Measurements from ENCODE around the gene KIAA0513. TPM values are rescaled to one million over a fixed set of nuclear protein-coding genes. Genes with fewer than 3 reads are reported as not detected.

Gene KIAA0513
- total and polyA plus RNA-seq, 2 of the 13 experiments (the other 11 are each of a cell fraction or from before 2014, with no cell fraction given): 1.8 TPM

GRCh38 chr16:84985079-84986065 lies 42.2 kb upstream of the KIAA0513 start:
- no peak overlapping the region for H3K4me3 ChIP-seq (replicated peaks in 1 of 3; ENCODE audit: insufficient read depth in 1 of 3, low read depth in 2 of 3, low read length in 3 of 3)
- no peak for FAIRE-seq
- H3K9me3 ChIP-seq (ENCODE audit: low read length): no peaks in the 10 kb centered on the region
- no peaks in the 10 kb centered on the region for H3K27me3 ChIP-seq (ENCODE audit: control insufficient read depth in 1 of 2, insufficient read depth in 2 of 2, low read length in 2 of 2)
- 95% methylated on average over 15 of the region's 15 CpGs for WGBS (ENCODE audit: low lambda C conversion rate)
- peaks cover 24% of the 10 kb centered on the region for H3K4me1 ChIP-seq (ENCODE audit: insufficient read depth, low read length)
- intact Hi-C loops (cut with micrococcal nuclease; ENCODE audit: unreplicated experiment) (no loop called here), in situ Hi-C loops (cut with HindIII; ENCODE audit: extremely low pct_ligation_motif_present, low pct_unique_long_range_greater_than_20kb) (no loop called here)
- ChIA-PET CTCF (ENCODE audit: low intra/inter-chr PET ratio, low total read pairs) (no interaction called here), POLR2A (interaction anchor here (1.3 kb wide), 1 partner anchor 9 kb away, joined by 7 read pairs; no protein-coding TSS in a partner anchor)
- no peak for DNase-seq (ENCODE audit: low spot score)
- no peak overlapping the region for H3K9ac ChIP-seq (ENCODE audit: insufficient read depth, low read depth, low read length)
- ATAC-seq: no peak
- BruUV-seq (replicated peaks): no TSS peak
- no peak overlapping the region for H2AFZ ChIP-seq (ENCODE audit: low read length)
- no peak overlapping the region for H3K4me2 ChIP-seq (ENCODE audit: low read depth, low read length)
- H3K79me2 ChIP-seq (ENCODE audit: insufficient read depth, low read length): peaks cover 13% of the 10 kb centered on the region
- H3K36me3 ChIP-seq (replicated peaks in 1 of 2; ENCODE audit: control insufficient read depth in 1 of 2, insufficient read depth in 2 of 2, low read length in 2 of 2): peaks cover 44 to 87% of the 10 kb centered on the region in 2 experiments
- no peak overlapping the region for H3K27ac ChIP-seq (ENCODE audit: extremely low read length, insufficient read depth, low read length)
- peaks cover 12% of the 10 kb centered on the region for H4K20me1 ChIP-seq (ENCODE audit: insufficient read depth, low read length)
- TF ChIP-seq GLI4 (CRISPR knock-in tag; IDR thresholded peaks at IDR 0.05; ENCODE audit: borderline replicate concordance): no peak
- TF ChIP-seq U2AF1 (optimal IDR thresholded peaks at IDR 0.05; ENCODE audit: low read depth, low read length): no peak
- peak; percentile 43 for TF ChIP-seq RBM22 (optimal IDR thresholded peaks at IDR 0.05; ENCODE audit: low read length)
- TF ChIP-seq ZNF777 (CRISPR knock-in tag; IDR thresholded peaks at IDR 0.05): no peak
- no peak for TF ChIP-seq ZNF547 (CRISPR knock-in tag; IDR thresholded peaks at IDR 0.05)
- TF ChIP-seq ZNF484 (CRISPR knock-in tag; IDR thresholded peaks at IDR 0.05; ENCODE audit: borderline replicate concordance, low read depth): no peak
- TF ChIP-seq ZKSCAN5 (CRISPR knock-in tag; IDR thresholded peaks at IDR 0.05): no peak
- no peak for TF ChIP-seq ARHGAP35 (CRISPR knock-in tag; IDR thresholded peaks at IDR 0.05; ENCODE audit: borderline replicate concordance)
- TF ChIP-seq ZNF605 (CRISPR knock-in tag; IDR thresholded peaks at IDR 0.05): no peak
- no peak for TF ChIP-seq ZFP36L1 (CRISPR knock-in tag; IDR thresholded peaks at IDR 0.05)
- TF ChIP-seq MATR3 (CRISPR knock-in tag; IDR thresholded peaks at IDR 0.05): no peak
- TF ChIP-seq, protein P1, sequence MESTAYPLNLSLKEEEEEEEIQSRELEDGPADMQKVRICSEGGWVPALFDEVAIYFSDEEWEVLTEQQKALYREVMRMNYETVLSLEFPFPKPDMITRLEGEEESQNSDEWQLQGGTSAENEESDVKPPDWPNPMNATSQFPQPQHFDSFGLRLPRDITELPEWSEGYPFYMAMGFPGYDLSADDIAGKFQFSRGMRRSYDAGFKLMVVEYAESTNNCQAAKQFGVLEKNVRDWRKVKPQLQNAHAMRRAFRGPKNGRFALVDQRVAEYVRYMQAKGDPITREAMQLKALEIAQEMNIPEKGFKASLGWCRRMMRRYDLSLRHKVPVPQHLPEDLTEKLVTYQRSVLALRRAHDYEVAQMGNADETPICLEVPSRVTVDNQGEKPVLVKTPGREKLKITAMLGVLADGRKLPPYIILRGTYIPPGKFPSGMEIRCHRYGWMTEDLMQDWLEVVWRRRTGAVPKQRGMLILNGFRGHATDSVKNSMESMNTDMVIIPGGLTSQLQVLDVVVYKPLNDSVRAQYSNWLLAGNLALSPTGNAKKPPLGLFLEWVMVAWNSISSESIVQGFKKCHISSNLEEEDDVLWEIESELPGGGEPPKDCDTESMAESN (CRISPR knock-in tag; conservative IDR thresholded peaks at IDR 0.05): no peak
- no peak for TF ChIP-seq TGIF2 (CRISPR knock-in tag; IDR thresholded peaks at IDR 0.05)
- TF ChIP-seq HOXA5 (CRISPR knock-in tag; IDR thresholded peaks at IDR 0.05): no peak
- TF ChIP-seq ZSCAN29 (CRISPR knock-in tag; conservative IDR thresholded peaks at IDR 0.05): no peak
- TF ChIP-seq, protein P2, sequence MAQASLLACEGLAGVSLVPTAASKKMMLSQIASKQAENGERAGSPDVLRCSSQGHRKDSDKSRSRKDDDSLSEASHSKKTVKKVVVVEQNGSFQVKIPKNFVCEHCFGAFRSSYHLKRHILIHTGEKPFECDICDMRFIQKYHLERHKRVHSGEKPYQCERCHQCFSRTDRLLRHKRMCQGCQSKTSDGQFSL (CRISPR knock-in tag; IDR thresholded peaks at IDR 0.05): no peak
- no peak for TF ChIP-seq ZNF441 (CRISPR knock-in tag; IDR thresholded peaks at IDR 0.05; ENCODE audit: borderline replicate concordance)
- TF ChIP-seq, protein P3, sequence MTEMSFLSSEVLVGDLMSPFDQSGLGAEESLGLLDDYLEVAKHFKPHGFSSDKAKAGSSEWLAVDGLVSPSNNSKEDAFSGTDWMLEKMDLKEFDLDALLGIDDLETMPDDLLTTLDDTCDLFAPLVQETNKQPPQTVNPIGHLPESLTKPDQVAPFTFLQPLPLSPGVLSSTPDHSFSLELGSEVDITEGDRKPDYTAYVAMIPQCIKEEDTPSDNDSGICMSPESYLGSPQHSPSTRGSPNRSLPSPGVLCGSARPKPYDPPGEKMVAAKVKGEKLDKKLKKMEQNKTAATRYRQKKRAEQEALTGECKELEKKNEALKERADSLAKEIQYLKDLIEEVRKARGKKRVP (CRISPR knock-in tag; IDR thresholded peaks at IDR 0.05): no peak
- TF ChIP-seq FOSL2 (CRISPR knock-in tag; IDR thresholded peaks at IDR 0.05): peak; percentile 41; the same call in 1 of the 2 replicates
- no peak for TF ChIP-seq CAMTA2 (CRISPR knock-in tag; IDR thresholded peaks at IDR 0.05; ENCODE audit: borderline replicate concordance)
- no peak for TF ChIP-seq ZNF282 (IDR thresholded peaks at IDR 0.05; ENCODE audit: partially characterized antibody)
- no peak for TF ChIP-seq SNRNP70 (IDR thresholded peaks at IDR 0.05; ENCODE audit: low read depth, low read length)
- no peak for TF ChIP-seq ZNF253 (CRISPR knock-in tag; IDR thresholded peaks at IDR 0.05; ENCODE audit: borderline replicate concordance)

All from HepG2 (cell line).